ENCODE results near the gene CACNA1A.
"Not testable (repeated sequence)": the region's sequence is repeated elsewhere in the genome, so short reads cannot be mapped to it uniquely, and the experiment has no call there.

The CACNA1A gene

GRCh38 chr19:13215572-13216380 is 290.5 kb downstream of the CACNA1A start:
- DNase-seq, result peak; percentile 19

GRCh38 chr19:13214036-13214730 is 292.1 kb downstream of the CACNA1A start:
- no peak for DNase-seq

- peak; percentile 73 for DNase-seq
Measured at GRCh38 chr19:13212759-13213330, 293.4 kb downstream of the CACNA1A start.

- DNase-seq, result no peak
Measured at GRCh38 chr19:13211426-13212308, 294.6 kb downstream of the CACNA1A start.

GRCh38 chr19:13210941-13211340 is 295.3 kb downstream of the CACNA1A start:
- DNase-seq, result no peak

GRCh38 chr19:13210339-13210775 is 295.9 kb downstream of the CACNA1A start:
- DNase-seq, result no peak

- no peak for DNase-seq
Measured at GRCh38 chr19:13209484-13210338, 296.6 kb downstream of the CACNA1A start.

GRCh38 chr19:13208672-13209483 is 297.4 kb downstream of the CACNA1A start:
- DNase-seq, result no peak

GRCh38 chr19:13207846-13208671 is 298.2 kb downstream of the CACNA1A start:
- DNase-seq, result peak; percentile 57

- DNase-seq, result no peak
Measured at GRCh38 chr19:13207237-13207845, 298.9 kb downstream of the CACNA1A start.

- no peak for DNase-seq
Measured at GRCh38 chr19:13206587-13206986, 299.7 kb downstream of the CACNA1A start.

GRCh38 chr19:13202112-13202511 is 304.2 kb downstream of the CACNA1A start:
- DNase-seq, result not testable (repeated sequence)

- no peak for DNase-seq
Measured at GRCh38 chr19:13198634-13199033, 307.6 kb downstream of the CACNA1A start.

GRCh38 chr19:13195678-13196077 is 310.6 kb downstream of the CACNA1A start:
- DNase-seq, result peak; percentile 49

GRCh38 chr19:13190781-13191540 is 315.3 kb downstream of the CACNA1A start:
- DNase-seq, result no peak

- DNase-seq, result no peak
Measured at GRCh38 chr19:13189600-13189999, 316.7 kb downstream of the CACNA1A start.

GRCh38 chr19:13187419-13187818 is 318.9 kb downstream of the CACNA1A start:
- no peak for DNase-seq

GRCh38 chr19:13186688-13187087 is 319.6 kb downstream of the CACNA1A start:
- DNase-seq, result not testable (repeated sequence)

All from CD4-positive, alpha-beta T cell treated with Interferon gamma for 1 hour (primary cell).